ENCODE measurements around the gene CNTNAP2. TPM values are rescaled to one million over a fixed set of nuclear protein-coding genes. Genes with fewer than 3 reads are reported as not detected.

Gene CNTNAP2
- total RNA-seq, 1 experiment from 2014 or later: 64.5 TPM

GRCh38 chr7:146740039-146740438 is 623.4 kb downstream of the CNTNAP2 start:
- Histone ChIP-seq H2AFZ (ENCODE audit: low read length) (no peak overlapping the region), H3K9me3 (ENCODE audit: control insufficient read depth, low read depth, low read length) (no peaks in the 10 kb centered on the region), H2AK5ac (ENCODE audit: insufficient read length, low read length) (no peak overlapping the region), H2BK12ac (ENCODE audit: insufficient read length, low read depth, low read length) (no peak overlapping the region), H3K14ac (ENCODE audit: insufficient read depth, low read length) (no peak overlapping the region), H3T11ph (ENCODE audit: low read length) (no peak overlapping the region), H4K20me1 (ENCODE audit: control insufficient read depth, insufficient read depth, insufficient read length) (no peaks in the 10 kb centered on the region), H3K56ac (ENCODE audit: insufficient read length, low read depth, low read length) (no peak overlapping the region), H3K4me2 (ENCODE audit: insufficient read depth, insufficient read length, low read length) (no peak overlapping the region), H4K8ac (replicated peaks; ENCODE audit: insufficient read length, low read depth, low read length) (no peak overlapping the region), H3K18ac (ENCODE audit: insufficient read length, low read depth, low read length) (no peak overlapping the region), H2BK20ac (ENCODE audit: low read depth, low read length, poor library complexity, severe bottlenecking) (no peak overlapping the region), H4K91ac (ENCODE audit: insufficient read length, low read depth, low read length) (no peak overlapping the region), H3K27ac (ENCODE audit: insufficient read length, low read depth, low read length) (no peak overlapping the region), H2BK120ac (ENCODE audit: low read depth, low read length, poor library complexity, severe bottlenecking) (no peak overlapping the region), H2BK5ac (ENCODE audit: insufficient read length, low read length) (no peak overlapping the region), H3K23me2 (ENCODE audit: insufficient read length, low read depth, low read length, poor library complexity, severe bottlenecking) (no peaks in the 10 kb centered on the region), H3K4ac (ENCODE audit: low read depth, low read length) (no peak overlapping the region), H3K79me2 (ENCODE audit: insufficient read depth, low read length) (no peaks in the 10 kb centered on the region), H3K23ac (ENCODE audit: insufficient read length, low read depth, low read length) (no peak overlapping the region), H3K27me3 (ENCODE audit: insufficient read depth, low read length) (no peaks in the 10 kb centered on the region), H4K5ac (ENCODE audit: insufficient read length, low read depth, low read length) (no peak overlapping the region), H3K9ac (ENCODE audit: extremely low read depth, insufficient read length, low read length) (no peak overlapping the region), H2BK15ac (ENCODE audit: low read depth, low read length) (no peak overlapping the region), H3K4me1 (ENCODE audit: insufficient read depth, low read length) (no peaks in the 10 kb centered on the region), H3K79me1 (ENCODE audit: insufficient read depth, low read depth, low read length, poor library complexity, severe bottlenecking) (no peaks in the 10 kb centered on the region)
- no peak for DNase-seq
- H3K27me3 Mint-ChIP-seq (ENCODE audit: low read depth): no peaks in the 10 kb centered on the region
- no peak for TF ChIP-seq CTCF (conservative IDR thresholded peaks at IDR 0.05)
- peaks cover 0 to 4% of the 10 kb centered on the region in 2 experiments; a peak in 3 of 5 replicates for H3K9me3 Mint-ChIP-seq
- H3K4me1 Mint-ChIP-seq: peaks cover 5 to 10% of the 10 kb centered on the region in 2 experiments; a peak in 3 of 4 replicates
- no peak overlapping the region for H3K27ac Mint-ChIP-seq
- WGBS (ENCODE audit: extremely low coverage, insufficient read length, low lambda C conversion rate): no CpG with 5 or more reads among the region's 1 CpG
- H3K4me3 Mint-ChIP-seq: no peak overlapping the region
- peaks cover 0 to 1% (median 0%) of the 10 kb centered on the region in 3 experiments; a peak in 1 of 7 replicates for H3K36me3 Mint-ChIP-seq (ENCODE audit: insufficient read depth in 1 of 3, low read depth in 3 of 3)
